ENCODE measurements around the gene TBC1D9B.

TBC1D9B gene

GRCh38 chr5:179907556-179908324 is at the start of gene TBC1D9B:
TBC1D9B (minus strand) TSS chr5:179907897; CDS start chr5:179907821, 76 bp downstream.
- peak in 1 of 2 experiments; percentile 50 for DNase-seq

- DNase-seq = no peak
Measured at GRCh38 chr5:179955630-179956029, 47.9 kb upstream of the TBC1D9B start.

- DNase-seq = no peak
Measured at GRCh38 chr5:179955062-179955461, 47.4 kb upstream of the TBC1D9B start.

- DNase-seq = no peak
Measured at GRCh38 chr5:179954434-179954833, 46.7 kb upstream of the TBC1D9B start.

- no peak for DNase-seq
Measured at GRCh38 chr5:179953987-179954386, 46.3 kb upstream of the TBC1D9B start.

- DNase-seq = no peak
Measured at GRCh38 chr5:179936976-179937681, 29.4 kb upstream of the TBC1D9B start.

GRCh38 chr5:179930788-179931473 is 23.2 kb upstream of the TBC1D9B start:
- no peak for DNase-seq

GRCh38 chr5:179927824-179928223 is 20.1 kb upstream of the TBC1D9B start:
- no peak for DNase-seq

GRCh38 chr5:179926657-179927056 is 19.0 kb upstream of the TBC1D9B start:
- no peak for DNase-seq

GRCh38 chr5:179923436-179923835 is 15.7 kb upstream of the TBC1D9B start:
- peak in 1 of 2 experiments; percentile 1 for DNase-seq

- no peak for DNase-seq
Measured at GRCh38 chr5:179920175-179920574, 12.5 kb upstream of the TBC1D9B start.

- DNase-seq = no peak
Measured at GRCh38 chr5:179919487-179920060, 11.9 kb upstream of the TBC1D9B start.

GRCh38 chr5:179918742-179919486 is 11.2 kb upstream of the TBC1D9B start:
- DNase-seq = no peak

- DNase-seq = no peak
Measured at GRCh38 chr5:179916523-179916922, 8.8 kb upstream of the TBC1D9B start.

- DNase-seq = no peak
Measured at GRCh38 chr5:179915406-179915935, 7.8 kb upstream of the TBC1D9B start.

GRCh38 chr5:179914032-179914755 is 6.5 kb upstream of the TBC1D9B start:
- no peak for DNase-seq

- DNase-seq = no peak
Measured at GRCh38 chr5:179913461-179913860, 5.8 kb upstream of the TBC1D9B start.

- no peak for DNase-seq
Measured at GRCh38 chr5:179912951-179913350, 5.3 kb upstream of the TBC1D9B start.

- DNase-seq = no peak
Measured at GRCh38 chr5:179912386-179912785, 4.7 kb upstream of the TBC1D9B start.

- DNase-seq = no peak
Measured at GRCh38 chr5:179909224-179909623, 1.5 kb upstream of the TBC1D9B start.

- DNase-seq = peak in 1 of 2 experiments; percentile 7
Measured at GRCh38 chr5:179908528-179908927, 831 bp upstream of the TBC1D9B start.
